Fibroblast of mammary gland (primary cell): ENCODE results near the gene MTHFS.
A peak's percentile ranks its signal among the peaks of the same experiment; 100 is the strongest.

ENCODE experiments used
- DNase-seq: peaks from one replicate; pipeline ENCODE4 v3.0.0-alpha.2; 2010; ENCODE audit warnings: low read depth
- H3K4me3 ChIP-seq: 2 replicates; pipeline ENCODE4 v1.5.1; 2011; ENCODE audit warnings: low read depth, mild to moderate bottlenecking, low read length, moderate library complexity; ENCODE audit not compliant: control insufficient read depth
- CTCF ChIP-seq: conservative IDR thresholded peaks from 2 replicates; pipeline ENCODE4 v1.5.1; 2011; ENCODE audit warnings: low read depth, low read length, inconsistent platforms; ENCODE audit not compliant: control insufficient read depth, insufficient read depth

MTHFS gene

GRCh38 chr15:79804838-79805237 is 92.0 kb downstream of the MTHFS start:
- TF ChIP-seq CTCF, result no peak

GRCh38 chr15:79798311-79798710 is 98.5 kb downstream of the MTHFS start:
- no peak for TF ChIP-seq CTCF
- no peak overlapping the region for H3K4me3 ChIP-seq

More at GRCh38 chr15:79804838-79805237, 92.0 kb downstream of the MTHFS start:
- DNase-seq, result peak; percentile 8
- no peak overlapping the region for H3K4me3 ChIP-seq

More at GRCh38 chr15:79798311-79798710, 98.5 kb downstream of the MTHFS start:
- no peak for DNase-seq
